ENCODE measurements around the gene VAMP4.
"Not testable (repeated sequence)": the region's sequence is repeated elsewhere in the genome, so short reads cannot be mapped to it uniquely, and the experiment has no call there.

The VAMP4 gene

DNA sequence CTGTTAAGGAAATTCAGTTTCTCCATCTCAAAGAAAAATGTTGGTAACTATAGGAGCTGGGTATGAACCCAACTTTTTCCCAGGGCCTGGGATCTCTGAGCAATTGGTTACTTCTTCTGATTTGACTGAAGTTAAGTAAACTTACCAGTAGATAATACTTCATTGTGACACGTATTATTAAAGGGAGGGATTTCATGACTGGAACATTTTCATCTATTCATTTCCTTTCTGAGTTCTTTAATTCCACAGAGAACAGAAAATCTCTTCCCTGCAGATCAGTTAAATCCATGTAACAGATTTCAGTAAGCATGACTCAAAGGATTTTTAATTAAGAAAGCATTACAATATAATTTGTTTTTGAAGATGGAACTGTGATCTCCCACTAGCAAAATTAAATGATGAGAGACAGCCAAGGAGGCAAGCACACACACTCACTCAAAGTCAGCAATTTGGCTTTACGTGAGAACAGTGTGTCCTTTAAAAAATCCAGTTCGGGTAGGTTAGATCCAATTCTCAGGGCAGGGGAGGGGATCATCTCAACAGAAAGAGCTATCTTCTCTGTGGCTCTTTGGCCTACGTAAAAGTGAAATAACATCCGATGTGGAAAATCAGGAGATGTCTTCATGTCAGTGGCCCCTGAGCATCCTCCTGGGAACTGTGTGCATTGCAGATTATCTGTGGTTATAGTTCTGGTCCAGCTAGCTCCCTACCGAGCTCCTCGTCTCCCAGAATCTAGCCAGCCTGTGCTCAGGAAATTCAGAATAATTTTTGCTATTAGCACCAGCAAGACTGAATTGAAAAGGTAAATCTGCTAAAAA, 78.6 kb downstream of the VAMP4 start:
- peaks cover 0 to 1% of the 10 kb centered on the region in 2 donors for H3K9me3 Mint-ChIP-seq
- H3K4me3 Mint-ChIP-seq, result no peak overlapping the region
- H3K27ac Mint-ChIP-seq, result no peak overlapping the region
- H3K27me3 Mint-ChIP-seq, result no peaks in the 10 kb centered on the region
- H3K36me3 Mint-ChIP-seq, result no peaks in the 10 kb centered on the region
- H3K4me1 Mint-ChIP-seq, result no peaks in the 10 kb centered on the region
- DNase-seq (no peak), ATAC-seq (replicated peaks) (no peak)

DNA sequence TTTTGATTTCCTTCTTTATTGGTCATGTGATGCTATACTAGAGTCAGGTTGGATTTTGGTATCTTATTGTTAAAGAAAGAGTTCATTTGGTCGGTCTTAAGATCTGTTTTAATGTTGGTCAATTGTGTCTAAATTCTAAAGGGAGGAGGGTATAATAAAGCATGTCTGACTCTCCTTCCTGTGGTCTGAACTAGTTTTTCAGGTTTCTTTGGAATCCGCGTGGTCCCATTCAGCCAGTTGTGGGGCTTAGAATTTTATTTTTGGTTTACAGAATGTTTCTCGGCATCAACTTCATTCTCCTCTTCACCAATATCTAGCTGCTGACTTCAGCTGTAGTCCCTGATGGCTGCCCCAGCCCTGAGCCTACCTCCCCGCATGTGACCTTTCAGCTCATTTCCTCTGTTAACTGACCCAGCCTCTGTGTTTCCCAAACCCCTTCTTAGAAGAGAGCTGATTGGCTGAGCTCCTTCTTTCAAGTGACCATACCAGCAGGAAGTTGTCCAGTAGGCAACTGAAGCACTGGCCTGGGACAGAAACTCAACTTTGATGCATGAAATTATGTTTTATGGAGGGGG, 80.7 kb downstream of the VAMP4 start:
- Mint-ChIP-seq H3K4me3 (no peak overlapping the region), H3K27ac (no peak overlapping the region), H3K27me3 (peaks cover 0 to 3% of the 10 kb centered on the region in 2 donors), H3K36me3 (no peaks in the 10 kb centered on the region), H3K9me3 (peaks cover 0 to 1% of the 10 kb centered on the region in 2 donors), H3K4me1 (no peaks in the 10 kb centered on the region)
- ATAC-seq (replicated peaks), result no peak
- DNase-seq, result no peak

DNA sequence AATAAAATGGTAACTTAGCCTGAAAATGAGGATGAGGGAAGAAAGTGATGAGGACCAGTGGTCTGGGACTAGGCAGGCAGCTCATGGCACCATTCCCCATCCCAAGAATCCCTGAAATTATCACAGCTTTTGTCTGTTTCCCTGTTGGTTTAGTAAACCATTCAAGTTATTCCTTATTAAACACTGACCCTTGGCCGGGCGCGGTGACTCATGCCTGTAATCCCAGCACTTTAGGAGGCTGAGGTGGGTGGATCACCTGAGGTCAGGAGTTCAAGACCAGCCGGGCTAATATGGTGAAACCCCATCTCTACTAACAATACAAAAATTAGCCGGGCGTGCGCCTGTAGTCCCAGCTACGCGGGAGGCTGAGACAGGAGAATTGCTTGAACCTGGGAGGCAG, 85.7 kb downstream of the VAMP4 start:
- not testable (repeated sequence) for DNase-seq; H3K36me3 Mint-ChIP-seq; ATAC-seq (replicated peaks); H3K9me3 Mint-ChIP-seq; H3K27ac Mint-ChIP-seq; H3K4me3 Mint-ChIP-seq
- Mint-ChIP-seq H3K27me3 (peaks cover 25 to 26% of the 10 kb centered on the region in 2 donors), H3K4me1 (peaks cover 6 to 12% of the 10 kb centered on the region in 2 donors)

DNA sequence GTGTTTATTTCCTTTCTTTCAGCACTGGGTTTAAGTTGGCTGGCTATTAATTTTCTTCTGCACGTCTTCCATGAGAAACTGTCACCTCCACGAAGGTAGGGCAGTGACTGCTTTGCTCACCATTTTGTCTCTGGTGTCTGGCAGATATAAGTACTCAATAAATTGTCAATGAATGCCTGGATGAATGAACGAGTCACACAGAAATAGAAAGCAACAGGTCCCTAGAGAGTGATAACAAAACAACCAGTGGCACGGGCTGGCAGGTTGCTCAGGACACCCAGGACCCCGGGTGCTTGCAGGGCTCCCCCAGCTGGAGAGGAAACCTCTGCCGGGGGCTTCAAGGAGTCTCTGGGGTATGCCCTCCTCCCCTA, 86.1 kb downstream of the VAMP4 start:
- Mint-ChIP-seq H3K4me1 (peaks cover 6 to 12% of the 10 kb centered on the region in 2 donors), H3K27ac (no peak overlapping the region), H3K27me3 (peaks cover 25 to 26% of the 10 kb centered on the region in 2 donors), H3K9me3 (peaks cover 0 to 1% of the 10 kb centered on the region in 2 donors), H3K36me3 (no peaks in the 10 kb centered on the region), H3K4me3 (peak overlapping the region; percentile 63)
- DNase-seq (no peak), ATAC-seq (replicated peaks) (peak; percentile 17 to 27)

DNA sequence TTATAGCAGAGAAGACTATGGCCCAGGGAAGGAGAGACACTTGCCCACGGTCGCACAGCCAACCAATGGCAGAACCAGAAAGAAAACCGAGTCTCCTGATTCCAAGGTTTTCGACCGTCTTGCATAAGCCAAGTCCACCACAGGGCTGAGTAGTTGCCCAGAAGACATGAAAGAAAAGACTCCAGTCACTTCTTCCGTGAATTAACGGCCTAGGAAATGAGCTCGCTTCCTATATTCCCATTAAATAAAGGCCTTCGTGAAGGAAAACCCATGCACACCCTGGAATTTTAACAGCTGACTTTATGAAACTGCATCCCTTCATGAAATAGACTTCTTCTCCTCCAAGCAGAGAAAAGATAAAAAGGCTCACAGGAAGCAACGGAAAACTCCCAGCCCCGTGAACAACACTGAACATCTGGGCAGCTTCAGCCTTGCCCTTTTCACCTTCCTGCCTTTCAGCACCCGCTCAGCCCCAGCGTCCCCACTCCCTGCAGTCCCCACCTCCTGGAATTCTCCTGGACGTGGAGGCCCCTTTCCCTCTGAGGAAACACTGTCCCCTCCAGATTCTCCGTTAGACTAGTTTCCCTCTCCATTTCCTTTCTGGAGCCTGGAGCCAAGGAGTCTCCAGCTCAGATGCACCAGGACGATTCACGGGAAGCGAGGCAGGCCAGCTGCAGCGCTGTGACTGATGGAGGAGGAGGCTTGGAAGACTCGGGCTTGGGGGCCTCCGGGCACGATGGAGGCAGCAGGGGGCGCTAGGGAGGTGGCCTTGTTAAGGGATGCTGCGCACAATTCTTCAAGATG, 86.7 kb downstream of the VAMP4 start:
- Mint-ChIP-seq H3K4me1 (peaks cover 6 to 12% of the 10 kb centered on the region in 2 donors), H3K27me3 (peaks cover 25 to 26% of the 10 kb centered on the region in 2 donors), H3K9me3 (peaks cover 0 to 1% of the 10 kb centered on the region in 2 donors), H3K36me3 (no peaks in the 10 kb centered on the region), H3K27ac (no peak overlapping the region), H3K4me3 (peak overlapping the region; percentile 63)
- ATAC-seq (replicated peaks) (peak; percentile 86 to 89), DNase-seq (peak; percentile 43)

DNA sequence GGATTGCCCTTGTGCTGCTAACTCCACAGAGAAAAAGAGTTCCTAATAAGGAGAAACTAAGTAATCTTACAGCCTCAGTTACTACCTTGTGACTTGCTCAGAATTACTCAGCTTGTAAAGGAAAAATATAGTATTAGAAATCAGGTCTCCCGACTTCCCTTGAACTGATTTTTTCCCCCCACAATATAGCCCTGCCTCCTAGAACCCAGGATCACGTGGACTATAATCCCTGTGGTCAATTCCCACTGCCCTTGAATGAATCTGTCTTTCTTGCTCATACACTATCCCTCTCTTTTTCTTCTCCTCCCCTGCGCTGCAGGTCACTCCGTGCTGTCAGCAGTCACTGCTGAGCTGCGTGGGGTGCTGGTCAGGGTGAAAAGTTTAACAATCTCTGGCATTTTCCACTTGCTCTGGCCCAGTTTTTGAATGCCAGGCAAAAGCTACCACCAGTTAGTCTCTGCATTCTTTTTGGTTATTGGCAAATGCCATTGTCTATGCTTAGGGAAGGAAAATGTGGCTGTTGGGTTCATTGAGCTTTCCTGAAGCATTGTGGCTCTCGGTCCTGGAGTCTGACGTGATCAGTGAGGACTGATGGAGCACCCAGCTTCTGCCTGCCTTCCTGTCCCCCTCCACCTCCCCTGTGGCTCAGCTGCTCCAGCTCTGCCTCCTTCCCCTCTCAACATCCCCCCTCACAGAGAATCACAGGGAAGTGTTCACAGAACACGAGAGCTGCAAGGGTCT, 87.5 kb downstream of the VAMP4 start:
- Mint-ChIP-seq H3K4me1 (peaks cover 6 to 12% of the 10 kb centered on the region in 2 donors), H3K36me3 (no peaks in the 10 kb centered on the region), H3K9me3 (no peaks in the 10 kb centered on the region), H3K27me3 (peaks cover 25 to 26% of the 10 kb centered on the region in 2 donors), H3K27ac (no peak overlapping the region), H3K4me3 (no peak overlapping the region)
- ATAC-seq (replicated peaks) (no peak), DNase-seq (no peak)

DNA sequence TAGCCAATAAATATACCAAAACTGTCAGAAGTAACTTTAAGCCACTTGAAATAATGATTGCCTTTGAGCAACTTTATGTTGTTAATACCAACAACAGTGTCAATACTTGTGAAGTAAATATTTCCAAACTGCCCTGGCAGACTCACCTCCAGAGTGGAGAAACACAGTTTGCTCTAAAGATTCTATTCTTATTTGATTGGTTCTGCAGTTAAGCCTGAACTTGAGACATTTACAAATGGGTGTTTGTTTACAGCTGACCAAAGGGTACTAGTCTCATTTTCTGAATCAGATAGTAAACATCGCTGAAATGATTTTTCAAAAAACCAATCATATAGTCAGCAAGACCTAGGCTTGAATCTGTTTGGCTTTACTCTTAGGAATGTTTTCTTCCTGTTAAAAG, 88.1 kb downstream of the VAMP4 start:
- H3K27me3 Mint-ChIP-seq, result peaks cover 25 to 26% of the 10 kb centered on the region in 2 donors
- no peak overlapping the region for H3K4me3 Mint-ChIP-seq
- no peak for DNase-seq
- no peaks in the 10 kb centered on the region for H3K9me3 Mint-ChIP-seq
- no peak for ATAC-seq (replicated peaks)
- H3K4me1 Mint-ChIP-seq, result peaks cover 6 to 12% of the 10 kb centered on the region in 2 donors
- no peak overlapping the region for H3K27ac Mint-ChIP-seq
- no peaks in the 10 kb centered on the region for H3K36me3 Mint-ChIP-seq

DNA sequence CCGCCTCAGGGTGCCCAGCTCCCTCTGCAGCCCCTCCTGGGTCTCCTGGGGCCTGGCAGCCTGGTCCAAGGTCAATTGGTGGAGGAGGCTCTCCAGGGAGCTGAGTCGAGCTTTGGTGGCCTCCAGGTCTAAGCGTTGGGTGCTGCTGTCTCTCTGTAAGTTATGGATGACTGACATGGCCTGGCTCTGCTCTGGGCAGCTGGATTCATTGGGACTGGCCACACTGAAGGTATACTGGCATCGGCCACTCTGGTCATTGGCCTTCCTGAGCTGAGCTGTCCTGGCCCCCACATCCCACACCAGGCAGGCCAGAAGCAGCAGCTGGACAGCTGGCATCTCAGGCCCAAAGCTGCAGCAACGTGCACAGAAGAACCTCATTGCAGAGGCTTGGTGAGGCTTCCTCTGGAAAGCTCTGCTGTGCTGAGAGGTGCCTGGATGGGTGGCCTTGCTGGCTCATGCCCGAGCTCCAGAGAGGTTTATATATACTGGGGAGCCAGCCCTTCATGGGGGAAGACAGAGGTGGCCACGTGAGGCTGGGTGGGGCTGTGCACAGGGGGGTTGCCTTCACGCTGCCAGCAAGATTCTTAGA, 89.5 kb downstream of the VAMP4 start, which contains the start of gene MYOC:
Gene MYOC (minus strand): TSS at position 455 of the 589 bp plus-strand sequence. CDS start 77 bp downstream, at position 378.
- Mint-ChIP-seq H3K9me3 (no peaks in the 10 kb centered on the region), H3K36me3 (no peaks in the 10 kb centered on the region), H3K4me1 (peaks cover 6 to 12% of the 10 kb centered on the region in 2 donors), H3K27me3 (peaks cover 22 to 26% of the 10 kb centered on the region in 2 donors), H3K27ac (no peak within 1 kb of the TSS), H3K4me3 (no peak within 1 kb of the TSS)
- DNase-seq (no peak), ATAC-seq (replicated peaks) (no peak)

Measured in stimulated activated naive B cell treated with anti-CD40 and anti-IgM and Interleukin-4, amounts not matched to agents 10 μg/mL and 1 μg/mL and 100 μg/mL, for 72 hours (primary cell).